ENCODE results near the gene FAM114A2.

DNA sequence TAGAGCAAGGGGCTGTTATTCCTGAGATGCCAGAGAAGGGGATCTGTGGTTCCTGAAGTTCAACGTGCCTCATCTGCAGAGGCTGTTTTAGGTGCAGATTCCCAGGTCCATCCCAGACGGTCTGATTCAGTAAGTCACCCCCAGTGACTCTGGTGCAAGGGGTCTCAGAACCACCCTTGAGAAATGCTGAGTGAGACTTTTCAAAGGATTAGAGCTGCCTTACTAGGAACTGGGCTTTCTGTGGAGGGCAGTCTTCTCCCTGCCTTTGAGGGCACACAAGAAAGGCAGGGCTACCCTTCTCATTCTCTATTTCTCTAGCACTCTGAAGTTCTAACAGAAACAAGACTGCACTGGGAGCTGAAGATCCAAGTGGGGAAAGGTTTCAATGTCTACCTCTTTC lies 66.5 kb downstream of the FAM114A2 start:
- TF ChIP-seq, protein P1, sequence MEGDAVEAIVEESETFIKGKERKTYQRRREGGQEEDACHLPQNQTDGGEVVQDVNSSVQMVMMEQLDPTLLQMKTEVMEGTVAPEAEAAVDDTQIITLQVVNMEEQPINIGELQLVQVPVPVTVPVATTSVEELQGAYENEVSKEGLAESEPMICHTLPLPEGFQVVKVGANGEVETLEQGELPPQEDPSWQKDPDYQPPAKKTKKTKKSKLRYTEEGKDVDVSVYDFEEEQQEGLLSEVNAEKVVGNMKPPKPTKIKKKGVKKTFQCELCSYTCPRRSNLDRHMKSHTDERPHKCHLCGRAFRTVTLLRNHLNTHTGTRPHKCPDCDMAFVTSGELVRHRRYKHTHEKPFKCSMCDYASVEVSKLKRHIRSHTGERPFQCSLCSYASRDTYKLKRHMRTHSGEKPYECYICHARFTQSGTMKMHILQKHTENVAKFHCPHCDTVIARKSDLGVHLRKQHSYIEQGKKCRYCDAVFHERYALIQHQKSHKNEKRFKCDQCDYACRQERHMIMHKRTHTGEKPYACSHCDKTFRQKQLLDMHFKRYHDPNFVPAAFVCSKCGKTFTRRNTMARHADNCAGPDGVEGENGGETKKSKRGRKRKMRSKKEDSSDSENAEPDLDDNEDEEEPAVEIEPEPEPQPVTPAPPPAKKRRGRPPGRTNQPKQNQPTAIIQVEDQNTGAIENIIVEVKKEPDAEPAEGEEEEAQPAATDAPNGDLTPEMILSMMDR (IDR thresholded peaks at IDR 0.05; ENCODE audit: low read length): no peak
- TF ChIP-seq EZH2 (IDR thresholded peaks at IDR 0.05; ENCODE audit: borderline replicate concordance, low read length): no peak

Data from OCI-LY1 (cell line).